ENCODE data around the gene RESP18.
"Not testable (repeated sequence)": the region's sequence is repeated elsewhere in the genome, so short reads cannot be mapped to it uniquely, and the experiment has no call there.

The RESP18 gene

DNA sequence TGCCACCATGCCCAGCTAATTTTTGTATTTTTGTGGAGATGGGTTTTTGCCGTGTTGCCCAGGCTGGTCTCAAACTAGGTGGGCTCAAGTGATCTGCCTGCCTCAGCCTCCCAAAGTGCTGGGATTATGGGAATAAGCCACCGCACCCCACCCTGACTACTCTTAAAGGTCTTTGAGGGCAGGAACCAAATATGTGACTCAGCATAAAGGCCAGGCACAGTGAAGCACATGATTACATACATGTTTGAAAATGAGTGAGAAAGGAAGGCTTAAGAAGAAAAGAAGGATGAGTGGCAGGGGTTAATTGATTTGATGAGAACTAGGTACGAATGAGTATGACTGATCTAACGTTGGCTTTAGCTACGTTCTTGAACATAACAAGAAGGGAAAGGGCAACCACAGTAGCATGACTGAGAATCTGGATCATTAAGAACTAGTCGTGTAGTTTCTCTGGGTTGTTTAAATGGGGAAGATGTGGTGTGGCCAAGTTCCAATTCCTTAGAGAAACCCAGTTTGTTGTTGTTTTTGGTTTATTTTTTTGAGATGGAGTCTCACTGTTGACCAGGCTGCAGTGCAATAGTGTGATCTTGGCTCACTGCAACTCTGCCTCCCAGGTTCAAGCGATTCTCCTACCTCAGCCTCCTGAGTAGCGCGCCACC lies 6.8 kb downstream of the RESP18 start:
- Histone ChIP-seq H3K9me3 (ENCODE audit: control insufficient read depth in 2 of 2, low read length in 2 of 2) (no peaks in the 10 kb centered on the region), H3K4me1 (ENCODE audit: control insufficient read depth, insufficient read depth, low read length) (no peaks in the 10 kb centered on the region), H3K36me3 (ENCODE audit: control insufficient read depth in 2 of 2, insufficient read depth in 2 of 2, low read length in 2 of 2) (no peaks in the 10 kb centered on the region), H3K4me3 (ENCODE audit: low read length in 2 of 2) (no peak overlapping the region), H3K9ac (ENCODE audit: low read length in 2 of 2) (no peak overlapping the region), H3K27me3 (ENCODE audit: control insufficient read depth in 1 of 2, insufficient read depth in 2 of 2, low read length in 2 of 2) (peaks cover 9 to 26% of the 10 kb centered on the region in 2 donors), H3K27ac (ENCODE audit: low read length) (no peak overlapping the region)

DNA sequence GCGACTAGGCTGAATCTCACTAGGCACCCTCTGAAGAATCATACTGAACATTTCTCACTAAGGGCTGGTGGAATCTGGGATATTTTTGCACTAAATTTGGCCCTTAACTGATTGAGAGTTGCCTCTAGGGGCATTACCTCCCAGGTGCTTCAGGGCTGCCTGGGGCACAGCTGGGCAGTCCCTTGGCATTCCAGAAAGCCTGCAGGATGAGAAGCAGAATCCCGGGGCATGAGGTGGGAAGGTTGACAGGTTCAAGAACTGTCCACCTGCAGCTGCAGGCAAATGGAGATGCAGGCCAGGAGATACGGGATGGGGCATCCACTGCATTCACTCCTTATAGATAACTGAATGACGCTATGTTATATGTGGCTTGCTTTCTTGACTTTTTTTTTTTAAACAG lies 7.4 kb downstream of the RESP18 start:
- no peak overlapping the region for H3K27ac ChIP-seq (ENCODE audit: low read length)
- H3K4me3 ChIP-seq (ENCODE audit: low read length in 2 of 2), result no peak overlapping the region
- H3K27me3 ChIP-seq (ENCODE audit: control insufficient read depth in 1 of 2, insufficient read depth in 2 of 2, low read length in 2 of 2), result peaks cover 3 to 22% of the 10 kb centered on the region in 2 donors
- H3K36me3 ChIP-seq (ENCODE audit: control insufficient read depth in 2 of 2, insufficient read depth in 2 of 2, low read length in 2 of 2), result no peaks in the 10 kb centered on the region
- no peak overlapping the region for H3K9ac ChIP-seq (ENCODE audit: low read length in 2 of 2)
- H3K9me3 ChIP-seq (ENCODE audit: control insufficient read depth in 2 of 2, low read length in 2 of 2), result no peaks in the 10 kb centered on the region
- H3K4me1 ChIP-seq (ENCODE audit: control insufficient read depth, insufficient read depth, low read length), result no peaks in the 10 kb centered on the region

- H3K4me1 ChIP-seq (ENCODE audit: control insufficient read depth, insufficient read depth, low read length), result no peaks in the 10 kb centered on the region
- H3K27ac ChIP-seq (ENCODE audit: low read length), result no peak overlapping the region
- no peaks in the 10 kb centered on the region for H3K36me3 ChIP-seq (ENCODE audit: control insufficient read depth in 2 of 2, insufficient read depth in 2 of 2, low read length in 2 of 2)
- no peaks in the 10 kb centered on the region for H3K9me3 ChIP-seq (ENCODE audit: control insufficient read depth in 2 of 2, low read length in 2 of 2)
- no peak overlapping the region for H3K9ac ChIP-seq (ENCODE audit: low read length in 2 of 2)
- H3K27me3 ChIP-seq (ENCODE audit: control insufficient read depth in 1 of 2, insufficient read depth in 2 of 2, low read length in 2 of 2), result peaks cover 0 to 18% of the 10 kb centered on the region in 2 donors
- no peak overlapping the region for H3K4me3 ChIP-seq (ENCODE audit: low read length in 2 of 2)
These were observed 9.1 kb downstream of the RESP18 start for GRCh38 chr2:219323434-219323833.

GRCh38 chr2:219314804-219315468 lies 17.6 kb downstream of the RESP18 start:
- Histone ChIP-seq H3K27ac (ENCODE audit: low read length) (no peak overlapping the region), H3K27me3 (ENCODE audit: control insufficient read depth in 1 of 2, insufficient read depth in 2 of 2, low read length in 2 of 2) (peaks cover 3 to 5% of the 10 kb centered on the region in 2 donors), H3K9ac (ENCODE audit: low read length in 2 of 2) (no peak overlapping the region), H3K9me3 (ENCODE audit: control insufficient read depth in 2 of 2, low read length in 2 of 2) (no peaks in the 10 kb centered on the region), H3K36me3 (ENCODE audit: control insufficient read depth in 2 of 2, insufficient read depth in 2 of 2, low read length in 2 of 2) (no peaks in the 10 kb centered on the region), H3K4me3 (ENCODE audit: low read length in 2 of 2) (no peak overlapping the region), H3K4me1 (ENCODE audit: control insufficient read depth, insufficient read depth, low read length) (no peaks in the 10 kb centered on the region)

DNA sequence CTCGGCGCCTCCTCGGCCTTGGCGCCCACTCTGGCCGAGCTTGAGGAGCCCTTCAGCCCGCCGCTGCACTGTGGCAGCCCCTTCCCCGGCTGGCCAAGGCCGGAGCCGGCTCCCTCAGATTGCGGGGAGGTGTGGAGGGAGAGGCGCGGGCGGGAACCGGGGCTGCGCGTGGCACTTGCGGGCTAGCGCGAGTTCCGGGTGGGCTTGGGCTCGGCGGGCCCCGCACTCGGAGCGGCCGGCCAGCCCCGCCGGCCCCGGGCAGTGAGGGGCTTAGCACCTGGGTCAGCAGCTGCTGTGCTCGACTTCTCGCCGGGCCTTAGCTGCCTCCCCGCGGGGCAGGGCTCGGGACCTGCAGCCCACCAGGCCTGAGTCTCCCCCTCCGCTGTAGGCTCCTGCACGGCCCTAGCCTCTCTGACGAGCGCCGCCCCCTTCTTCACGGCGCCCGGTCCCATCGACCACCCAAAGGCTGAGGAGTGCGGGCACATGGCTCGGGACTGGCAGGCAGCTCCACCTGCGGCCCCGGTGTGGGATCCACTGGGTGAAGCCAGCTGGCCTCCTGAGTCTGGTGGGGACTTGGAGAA lies 19.8 kb downstream of the RESP18 start:
- H3K9me3 ChIP-seq (ENCODE audit: control insufficient read depth in 2 of 2, low read length in 2 of 2); H3K27ac ChIP-seq (ENCODE audit: low read length); H3K4me1 ChIP-seq (ENCODE audit: control insufficient read depth, insufficient read depth, low read length); H3K4me3 ChIP-seq (ENCODE audit: low read length in 2 of 2); H3K9ac ChIP-seq (ENCODE audit: low read length in 2 of 2); H3K36me3 ChIP-seq (ENCODE audit: control insufficient read depth in 2 of 2, insufficient read depth in 2 of 2, low read length in 2 of 2): not testable (repeated sequence)
- H3K27me3 ChIP-seq (ENCODE audit: control insufficient read depth in 1 of 2, insufficient read depth in 2 of 2, low read length in 2 of 2), result peaks cover 16 to 22% of the 10 kb centered on the region in 2 donors

- Histone ChIP-seq H3K36me3 (ENCODE audit: control insufficient read depth in 2 of 2, insufficient read depth in 2 of 2, low read length in 2 of 2) (no peaks in the 10 kb centered on the region), H3K4me3 (ENCODE audit: low read length in 2 of 2) (no peak within 1 kb of the TSS), H3K9me3 (ENCODE audit: control insufficient read depth in 2 of 2, low read length in 2 of 2) (no peaks in the 10 kb centered on the region), H3K9ac (ENCODE audit: low read length in 2 of 2) (no peak within 1 kb of the TSS), H3K27me3 (ENCODE audit: control insufficient read depth in 1 of 2, insufficient read depth in 2 of 2, low read length in 2 of 2) (peaks cover 22 to 28% of the 10 kb centered on the region in 2 donors), H3K27ac (ENCODE audit: low read length) (no peak within 1 kb of the TSS), H3K4me1 (ENCODE audit: control insufficient read depth, insufficient read depth, low read length) (no peaks in the 10 kb centered on the region)
These were observed 23.3 kb downstream of the RESP18 start, which contains the start of gene PTPRN for GRCh38 chr2:219309278-219309677. Gene PTPRN (minus strand): TSS chr2:219309401. CDS start chr2:219309332, 69 bp downstream.

GRCh38 chr2:219308142-219309101 lies 24.1 kb downstream of the RESP18 start:
- Histone ChIP-seq H3K9me3 (ENCODE audit: control insufficient read depth in 2 of 2, low read length in 2 of 2) (no peaks in the 10 kb centered on the region), H3K27me3 (ENCODE audit: control insufficient read depth in 1 of 2, insufficient read depth in 2 of 2, low read length in 2 of 2) (peaks cover 23 to 33% of the 10 kb centered on the region in 2 donors), H3K4me1 (ENCODE audit: control insufficient read depth, insufficient read depth, low read length) (no peaks in the 10 kb centered on the region), H3K9ac (ENCODE audit: low read length in 2 of 2) (no peak overlapping the region), H3K27ac (ENCODE audit: low read length) (no peak overlapping the region), H3K4me3 (ENCODE audit: low read length in 2 of 2) (no peak overlapping the region), H3K36me3 (ENCODE audit: control insufficient read depth in 2 of 2, insufficient read depth in 2 of 2, low read length in 2 of 2) (no peaks in the 10 kb centered on the region)

GRCh38 chr2:219306047-219306446 lies 26.5 kb downstream of the RESP18 start:
- H3K27me3 ChIP-seq (ENCODE audit: control insufficient read depth in 1 of 2, insufficient read depth in 2 of 2, low read length in 2 of 2), result peaks cover 29 to 39% of the 10 kb centered on the region in 2 donors
- H3K36me3 ChIP-seq (ENCODE audit: control insufficient read depth in 2 of 2, insufficient read depth in 2 of 2, low read length in 2 of 2), result no peaks in the 10 kb centered on the region
- no peaks in the 10 kb centered on the region for H3K9me3 ChIP-seq (ENCODE audit: control insufficient read depth in 2 of 2, low read length in 2 of 2)
- H3K4me3 ChIP-seq (ENCODE audit: low read length in 2 of 2), result no peak overlapping the region
- H3K27ac ChIP-seq (ENCODE audit: low read length), result no peak overlapping the region
- no peaks in the 10 kb centered on the region for H3K4me1 ChIP-seq (ENCODE audit: control insufficient read depth, insufficient read depth, low read length)
- no peak overlapping the region for H3K9ac ChIP-seq (ENCODE audit: low read length in 2 of 2)

DNA sequence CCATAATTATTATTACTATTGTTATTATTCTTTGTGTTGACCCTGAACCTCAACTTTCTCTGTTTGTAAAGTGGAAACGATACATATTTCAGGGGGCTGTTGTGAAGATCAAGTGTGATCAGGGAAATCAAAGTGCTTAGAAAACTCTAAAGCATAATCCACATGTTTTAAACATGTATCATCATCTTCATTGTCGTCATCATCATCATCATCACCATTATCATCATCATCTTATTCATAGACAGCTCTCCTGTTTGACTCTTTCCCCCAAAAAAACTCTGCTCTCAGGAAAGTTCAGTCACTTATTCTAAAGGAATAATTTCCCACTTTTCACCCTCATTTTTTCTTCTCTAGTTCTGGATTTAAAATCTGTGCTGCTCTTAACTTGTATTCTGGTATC lies 28.3 kb downstream of the RESP18 start:
- H3K4me1 ChIP-seq (ENCODE audit: control insufficient read depth, insufficient read depth, low read length), result no peaks in the 10 kb centered on the region
- H3K4me3 ChIP-seq (ENCODE audit: low read length in 2 of 2), result no peak overlapping the region
- no peak overlapping the region for H3K9ac ChIP-seq (ENCODE audit: low read length in 2 of 2)
- no peaks in the 10 kb centered on the region for H3K36me3 ChIP-seq (ENCODE audit: control insufficient read depth in 2 of 2, insufficient read depth in 2 of 2, low read length in 2 of 2)
- no peak overlapping the region for H3K27ac ChIP-seq (ENCODE audit: low read length)
- H3K9me3 ChIP-seq (ENCODE audit: control insufficient read depth in 2 of 2, low read length in 2 of 2), result no peaks in the 10 kb centered on the region
- H3K27me3 ChIP-seq (ENCODE audit: control insufficient read depth in 1 of 2, insufficient read depth in 2 of 2, low read length in 2 of 2), result peaks cover 17 to 35% of the 10 kb centered on the region in 2 donors

- H3K4me3 ChIP-seq (ENCODE audit: low read length in 2 of 2), result no peak overlapping the region
- peaks cover 7 to 27% of the 10 kb centered on the region in 2 donors for H3K27me3 ChIP-seq (ENCODE audit: control insufficient read depth in 1 of 2, insufficient read depth in 2 of 2, low read length in 2 of 2)
- H3K27ac ChIP-seq (ENCODE audit: low read length), result no peak overlapping the region
- no peaks in the 10 kb centered on the region for H3K9me3 ChIP-seq (ENCODE audit: control insufficient read depth in 2 of 2, low read length in 2 of 2)
- H3K36me3 ChIP-seq (ENCODE audit: control insufficient read depth in 2 of 2, insufficient read depth in 2 of 2, low read length in 2 of 2), result no peaks in the 10 kb centered on the region
- peaks cover 6% of the 10 kb centered on the region for H3K4me1 ChIP-seq (ENCODE audit: control insufficient read depth, insufficient read depth, low read length)
- H3K9ac ChIP-seq (ENCODE audit: low read length in 2 of 2), result no peak overlapping the region
These were observed 30.1 kb downstream of the RESP18 start for GRCh38 chr2:219302412-219302968.

Data from stomach smooth muscle (tissue), 2 donors.